ENCODE results near the gene STEAP3. TPM values are rescaled to one million over a fixed set of nuclear protein-coding genes. Genes with fewer than 3 reads are reported as not detected.
"Not testable (repeated sequence)": the region's sequence is repeated elsewhere in the genome, so short reads cannot be mapped to it uniquely, and the experiment has no call there.

The STEAP3 gene
- total RNA-seq, 2 donors from 2014 or later: 0.17 TPM; not detected in 1

DNA sequence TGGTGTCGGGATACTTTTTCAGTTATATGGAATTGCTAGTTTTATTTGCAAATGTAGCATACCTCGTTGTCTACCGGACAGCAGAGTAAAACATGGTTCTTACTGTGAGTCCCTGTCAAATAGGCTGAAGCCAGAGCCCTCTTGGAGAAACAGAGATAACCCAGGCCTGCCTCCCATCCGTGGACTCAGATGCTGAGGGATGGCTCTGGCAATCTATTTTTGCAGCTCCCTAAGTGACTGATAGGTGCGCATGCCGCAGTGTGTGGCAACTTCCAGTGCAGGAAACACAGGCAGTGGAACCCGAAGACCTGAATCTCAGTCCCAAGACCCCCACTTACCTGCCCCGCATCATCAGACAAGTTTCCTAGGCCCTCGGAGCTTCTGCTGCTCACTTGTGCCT, 33.6 kb downstream of the STEAP3 start:
- DNase-seq (no peak), ATAC-seq (replicated peaks in 1 of 2) (no peak)
- H3K27me3 Mint-ChIP-seq (ENCODE audit: low read depth): no peaks in the 10 kb centered on the region
- no peak overlapping the region for H3K4me3 Mint-ChIP-seq
- no peaks in the 10 kb centered on the region for H3K36me3 Mint-ChIP-seq (ENCODE audit: insufficient read depth in 2 of 2)
- H3K9me3 Mint-ChIP-seq: no peaks in the 10 kb centered on the region
- no peak overlapping the region for H3K27ac Mint-ChIP-seq
- no peaks in the 10 kb centered on the region for H3K4me1 Mint-ChIP-seq (ENCODE audit: low read depth)

DNA sequence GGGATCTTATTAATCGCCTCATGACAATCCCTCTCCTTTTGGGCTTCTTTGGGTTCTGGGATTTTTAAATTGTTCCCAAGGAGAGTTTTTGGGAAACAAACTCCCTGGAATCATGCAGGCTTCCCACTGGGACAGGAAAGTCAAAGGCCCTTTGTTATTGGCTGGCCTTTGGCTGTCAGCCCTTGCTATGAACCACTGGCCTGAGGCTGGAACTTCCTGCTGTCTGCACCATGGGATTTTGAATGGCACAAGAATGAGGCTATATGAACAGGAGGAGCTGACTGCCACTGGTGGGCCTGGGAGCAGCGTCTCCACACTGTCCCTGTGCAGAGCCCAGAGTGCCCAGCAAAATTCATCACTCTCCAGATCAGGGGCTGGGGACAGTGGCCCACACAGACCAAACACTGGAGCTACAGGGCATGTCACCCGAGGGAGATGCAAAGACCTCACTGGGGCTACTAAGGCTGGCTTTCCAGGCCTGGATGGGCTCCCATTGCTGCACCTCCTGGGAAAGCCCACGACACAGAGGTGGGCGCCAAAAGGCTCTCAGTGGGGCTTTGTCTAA, 35.7 kb downstream of the STEAP3 start:
- no peaks in the 10 kb centered on the region for H3K36me3 Mint-ChIP-seq (ENCODE audit: insufficient read depth in 2 of 2)
- no peaks in the 10 kb centered on the region for H3K9me3 Mint-ChIP-seq
- H3K27ac Mint-ChIP-seq: no peak overlapping the region
- no peak for DNase-seq
- no peak overlapping the region for H3K4me3 Mint-ChIP-seq
- no peaks in the 10 kb centered on the region for H3K27me3 Mint-ChIP-seq (ENCODE audit: low read depth)
- H3K4me1 Mint-ChIP-seq (ENCODE audit: low read depth): no peaks in the 10 kb centered on the region
- ATAC-seq (replicated peaks in 1 of 2): no peak

DNA sequence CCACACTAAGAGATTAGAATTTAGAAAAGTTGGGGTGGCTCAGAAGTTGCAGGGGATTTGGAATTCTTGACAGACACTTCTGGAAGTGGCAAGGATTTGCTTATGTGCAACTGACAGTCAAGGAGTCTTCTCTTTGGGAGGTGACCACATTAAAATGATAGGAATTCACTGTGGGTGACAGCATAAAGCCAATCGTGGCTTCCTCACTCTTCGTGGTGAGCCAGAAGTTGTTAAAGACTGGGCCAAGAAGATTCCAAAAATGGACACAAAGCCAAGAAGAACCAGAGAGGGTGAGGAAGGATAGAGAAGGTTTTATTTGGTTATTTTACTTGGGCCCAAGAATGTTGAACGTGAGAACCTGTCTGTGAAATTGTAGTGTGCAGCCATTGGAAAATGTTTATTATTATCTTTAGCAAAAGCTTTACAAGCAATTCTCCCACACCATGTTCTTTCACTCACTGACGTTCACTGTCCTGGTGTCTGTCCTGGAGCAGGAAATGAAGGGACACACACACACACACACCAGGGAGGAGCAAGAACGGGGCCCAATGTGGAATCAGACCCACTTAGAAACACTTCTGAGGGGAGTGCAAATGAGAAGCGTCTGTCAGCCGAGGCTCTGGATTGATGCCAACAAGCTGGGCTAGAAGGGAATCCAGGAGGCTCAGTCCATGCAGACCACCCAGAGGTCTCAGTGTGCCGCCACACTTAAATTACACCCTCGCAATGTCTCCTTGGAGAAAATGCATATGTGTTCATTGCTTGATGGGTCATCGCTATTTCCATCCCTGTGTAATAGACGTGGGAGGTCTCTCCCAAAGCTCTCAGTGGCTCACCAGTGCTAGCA, 37.2 kb downstream of the STEAP3 start:
- H3K9me3 Mint-ChIP-seq: no peaks in the 10 kb centered on the region
- H3K4me1 Mint-ChIP-seq (ENCODE audit: low read depth): no peaks in the 10 kb centered on the region
- ATAC-seq (replicated peaks in 1 of 2): no peak
- DNase-seq: no peak
- H3K27ac Mint-ChIP-seq: no peak overlapping the region
- no peaks in the 10 kb centered on the region for H3K36me3 Mint-ChIP-seq (ENCODE audit: insufficient read depth in 2 of 2)
- no peaks in the 10 kb centered on the region for H3K27me3 Mint-ChIP-seq (ENCODE audit: low read depth)
- H3K4me3 Mint-ChIP-seq: no peak overlapping the region

DNA sequence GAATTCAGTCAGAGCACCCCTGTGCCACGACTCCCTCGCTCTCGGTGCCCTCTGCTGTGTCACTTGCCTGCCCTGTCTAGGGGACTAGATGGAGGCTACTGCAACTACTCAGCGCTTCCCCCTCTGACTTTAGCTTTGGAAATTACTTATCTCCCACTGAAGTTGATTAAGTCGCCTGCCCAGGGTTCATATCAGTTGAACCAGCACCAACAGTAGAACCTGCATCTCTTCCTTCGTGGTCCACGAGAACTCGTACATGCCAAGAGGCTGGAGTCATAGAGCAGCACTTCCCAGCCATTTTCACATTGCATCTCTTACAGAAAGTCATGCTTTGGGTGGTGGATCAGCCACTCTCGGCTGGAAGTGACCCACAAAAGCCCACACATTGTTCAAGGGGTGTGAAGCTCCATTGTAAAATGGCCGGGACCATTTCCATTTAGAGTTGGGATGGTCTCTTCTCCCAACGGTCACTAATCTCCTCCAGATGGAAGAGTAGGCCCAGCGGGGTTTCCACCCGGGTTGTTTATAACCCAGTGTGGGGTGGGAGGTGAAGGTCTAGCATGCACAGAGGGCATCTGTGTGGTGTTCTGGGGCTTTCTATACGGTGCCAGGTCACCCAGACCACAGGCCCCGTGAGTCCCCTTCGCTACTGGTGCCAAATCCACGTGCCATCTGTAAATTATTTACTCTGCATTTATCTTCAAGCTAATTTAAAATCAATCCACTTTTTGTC, 38.0 kb downstream of the STEAP3 start:
- no peak overlapping the region for H3K4me3 Mint-ChIP-seq
- H3K4me1 Mint-ChIP-seq (ENCODE audit: low read depth): no peaks in the 10 kb centered on the region
- H3K27me3 Mint-ChIP-seq (ENCODE audit: low read depth): no peaks in the 10 kb centered on the region
- no peaks in the 10 kb centered on the region for H3K36me3 Mint-ChIP-seq (ENCODE audit: insufficient read depth in 2 of 2)
- DNase-seq (no peak), ATAC-seq (replicated peaks in 1 of 2) (no peak)
- no peak overlapping the region for H3K27ac Mint-ChIP-seq
- no peaks in the 10 kb centered on the region for H3K9me3 Mint-ChIP-seq

DNA sequence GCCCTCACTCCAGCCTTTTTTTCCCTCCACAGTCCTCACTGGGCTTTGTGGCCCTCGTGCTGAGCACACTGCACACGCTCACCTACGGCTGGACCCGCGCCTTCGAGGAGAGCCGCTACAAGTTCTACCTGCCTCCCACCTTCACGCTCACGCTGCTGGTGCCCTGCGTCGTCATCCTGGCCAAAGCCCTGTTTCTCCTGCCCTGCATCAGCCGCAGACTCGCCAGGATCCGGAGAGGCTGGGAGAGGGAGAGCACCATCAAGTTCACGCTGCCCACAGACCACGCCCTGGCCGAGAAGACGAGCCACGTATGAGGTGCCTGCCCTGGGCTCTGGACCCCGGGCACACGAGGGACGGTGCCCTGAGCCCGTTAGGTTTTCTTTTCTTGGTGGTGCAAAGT, 39.4 kb downstream of the STEAP3 start:
- Mint-ChIP-seq H3K4me3 (no peak overlapping the region), H3K27me3 (ENCODE audit: low read depth) (no peaks in the 10 kb centered on the region), H3K27ac (no peak overlapping the region), H3K4me1 (ENCODE audit: low read depth) (no peaks in the 10 kb centered on the region), H3K36me3 (ENCODE audit: insufficient read depth in 2 of 2) (no peaks in the 10 kb centered on the region), H3K9me3 (no peaks in the 10 kb centered on the region)
- ATAC-seq (replicated peaks in 1 of 2) (no peak), DNase-seq (no peak)

DNA sequence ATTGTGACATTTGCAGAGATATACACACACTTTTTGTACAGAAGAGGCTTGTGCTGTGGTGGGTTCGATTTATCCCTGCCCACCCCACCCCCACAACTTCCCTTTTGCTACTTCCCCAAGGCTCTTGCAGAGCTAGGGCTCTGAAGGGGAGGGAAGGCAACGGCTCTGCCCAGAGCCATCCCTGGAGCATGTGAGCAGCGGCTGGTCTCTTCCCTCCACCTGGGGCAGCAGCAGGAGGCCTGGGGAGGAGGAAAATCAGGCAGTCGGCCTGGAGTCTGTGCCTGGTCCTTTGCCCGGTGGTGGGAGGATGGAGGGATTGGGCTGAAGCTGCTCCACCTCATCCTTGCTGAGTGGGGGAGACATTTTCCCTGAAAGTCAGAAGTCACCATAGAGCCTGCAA, 40.0 kb downstream of the STEAP3 start:
- H3K36me3 Mint-ChIP-seq (ENCODE audit: insufficient read depth in 2 of 2): no peaks in the 10 kb centered on the region
- no peak for ATAC-seq (replicated peaks in 1 of 2)
- no peaks in the 10 kb centered on the region for H3K27me3 Mint-ChIP-seq (ENCODE audit: low read depth)
- no peak overlapping the region for H3K27ac Mint-ChIP-seq
- DNase-seq: no peak
- no peaks in the 10 kb centered on the region for H3K4me1 Mint-ChIP-seq (ENCODE audit: low read depth)
- H3K4me3 Mint-ChIP-seq: no peak overlapping the region
- no peaks in the 10 kb centered on the region for H3K9me3 Mint-ChIP-seq

DNA sequence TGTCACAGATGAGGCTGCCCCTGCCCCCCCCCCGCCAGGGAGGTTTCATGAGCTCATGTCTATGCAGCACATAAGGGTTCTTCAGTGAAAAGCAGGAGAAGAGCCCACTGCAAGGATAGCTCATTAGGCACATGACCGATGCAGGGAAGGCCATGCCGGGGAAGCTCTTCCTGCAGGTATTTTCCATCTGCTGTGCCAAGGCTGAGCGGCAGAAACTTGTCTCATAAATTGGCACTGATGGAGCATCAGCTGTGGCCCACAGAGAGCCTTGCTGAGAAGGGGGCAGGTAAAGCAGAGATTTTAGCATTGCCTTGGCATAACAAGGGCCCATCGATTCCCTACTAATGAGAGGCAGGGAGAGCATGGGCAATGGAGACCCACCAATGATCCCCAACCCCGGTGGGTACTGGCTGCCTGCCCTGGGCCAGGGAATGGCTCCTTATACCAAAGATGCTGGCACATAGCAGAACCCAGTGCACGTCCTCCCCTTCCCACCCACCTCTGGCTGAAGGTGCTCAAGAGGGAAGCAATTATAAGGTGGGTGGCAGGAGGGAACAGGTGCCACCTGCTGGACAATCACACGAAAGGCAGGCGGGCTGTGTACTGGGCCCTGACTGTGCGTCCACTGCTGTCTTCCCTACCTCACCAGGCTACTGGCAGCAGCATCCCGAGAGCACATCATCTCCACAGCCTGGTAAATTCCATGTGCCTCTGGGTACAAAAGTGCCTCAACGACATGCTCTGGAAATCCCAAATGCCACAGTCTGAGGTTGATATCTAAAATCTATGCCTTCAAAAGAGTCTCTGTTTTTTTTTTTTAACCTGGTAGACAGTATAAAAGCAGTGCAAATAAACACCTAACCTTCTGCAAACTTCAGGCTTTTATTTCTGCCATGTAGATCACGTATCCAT, 41.4 kb downstream of the STEAP3 start:
- no peak overlapping the region for H3K27ac Mint-ChIP-seq
- ATAC-seq (replicated peaks in 1 of 2) (peak; percentile 55 to 72), DNase-seq (peak; percentile 32 to 41)
- no peaks in the 10 kb centered on the region for H3K36me3 Mint-ChIP-seq (ENCODE audit: insufficient read depth in 2 of 2)
- H3K27me3 Mint-ChIP-seq (ENCODE audit: low read depth): no peaks in the 10 kb centered on the region
- no peaks in the 10 kb centered on the region for H3K9me3 Mint-ChIP-seq
- H3K4me3 Mint-ChIP-seq: no peak overlapping the region
- no peaks in the 10 kb centered on the region for H3K4me1 Mint-ChIP-seq (ENCODE audit: low read depth)

DNA sequence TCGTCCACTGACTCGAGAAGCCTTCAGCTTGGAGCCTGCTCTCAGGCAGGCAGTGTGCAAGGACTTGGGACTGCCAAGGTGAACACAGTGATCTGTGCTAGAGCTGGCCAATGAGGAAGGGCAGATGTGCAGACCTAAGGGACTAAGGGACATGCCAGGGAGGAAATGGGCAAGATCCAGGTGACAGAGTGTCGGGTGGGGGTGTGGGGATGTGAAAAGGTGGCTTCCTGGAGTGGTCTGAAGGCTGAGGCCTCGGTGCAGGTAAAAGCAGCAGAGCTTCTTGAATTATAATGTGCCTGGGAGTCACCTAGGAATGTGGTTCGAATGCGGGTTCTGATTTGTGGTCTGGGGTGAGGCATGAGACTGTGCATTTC, 42.0 kb downstream of the STEAP3 start:
- H3K9me3 Mint-ChIP-seq: peaks cover 0 to 1% of the 10 kb centered on the region in 2 donors
- no peaks in the 10 kb centered on the region for H3K36me3 Mint-ChIP-seq (ENCODE audit: insufficient read depth in 2 of 2)
- no peak for DNase-seq
- H3K27ac Mint-ChIP-seq: no peak overlapping the region
- no peak overlapping the region for H3K4me3 Mint-ChIP-seq
- no peaks in the 10 kb centered on the region for H3K4me1 Mint-ChIP-seq (ENCODE audit: low read depth)
- no peaks in the 10 kb centered on the region for H3K27me3 Mint-ChIP-seq (ENCODE audit: low read depth)
- no peak for ATAC-seq (replicated peaks in 1 of 2)

DNA sequence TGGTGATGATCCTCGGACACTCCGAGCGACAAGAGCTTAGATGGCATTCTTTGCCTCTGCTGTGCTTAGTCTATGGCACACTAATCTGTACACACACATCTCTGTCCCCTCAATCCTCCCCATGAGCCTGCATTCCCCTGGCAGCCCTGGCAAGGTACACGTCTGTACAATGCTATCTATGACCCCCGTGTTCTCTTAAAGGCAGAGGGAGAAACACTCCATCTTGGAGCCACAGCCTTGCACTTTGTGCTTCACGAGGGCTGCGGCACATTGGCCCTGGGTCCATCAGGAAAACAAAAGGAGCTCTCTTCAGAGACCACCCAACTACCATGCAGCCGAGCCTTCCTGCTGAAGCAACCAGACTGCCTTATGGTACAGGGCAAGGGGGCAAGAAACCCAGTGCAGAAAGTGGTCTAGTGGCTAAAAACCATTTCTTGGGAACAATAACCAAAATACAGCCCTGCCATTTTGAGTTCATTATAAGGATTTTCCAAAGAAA, 42.5 kb downstream of the STEAP3 start:
- H3K9me3 Mint-ChIP-seq: peaks cover 0 to 2% of the 10 kb centered on the region in 2 donors
- H3K27me3 Mint-ChIP-seq (ENCODE audit: low read depth): no peaks in the 10 kb centered on the region
- H3K36me3 Mint-ChIP-seq (ENCODE audit: insufficient read depth in 2 of 2): no peaks in the 10 kb centered on the region
- ATAC-seq (replicated peaks in 1 of 2): no peak
- no peak overlapping the region for H3K4me3 Mint-ChIP-seq
- H3K4me1 Mint-ChIP-seq (ENCODE audit: low read depth): no peaks in the 10 kb centered on the region
- no peak for DNase-seq
- H3K27ac Mint-ChIP-seq: no peak overlapping the region

DNA sequence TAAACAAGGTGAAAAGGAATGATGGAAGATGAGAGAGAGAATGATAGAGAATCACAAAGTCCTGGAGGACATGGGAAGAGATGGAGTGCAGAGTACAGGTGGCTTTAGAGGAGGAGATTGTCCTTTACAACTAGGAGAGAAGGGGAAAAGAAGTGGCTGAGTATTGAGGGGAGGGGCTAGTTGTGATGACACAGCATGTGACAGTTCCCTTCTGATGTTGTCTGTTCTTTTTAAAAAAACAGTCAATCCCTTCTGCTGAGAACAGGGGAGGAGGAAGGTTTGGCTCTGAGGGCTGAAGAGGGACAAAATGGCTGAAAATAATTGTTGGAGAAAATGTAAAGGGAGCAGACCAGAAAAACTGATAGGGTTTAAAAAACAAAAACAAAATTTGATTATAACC, 44.0 kb downstream of the STEAP3 start:
- Mint-ChIP-seq H3K4me1 (ENCODE audit: low read depth) (no peaks in the 10 kb centered on the region), H3K36me3 (ENCODE audit: insufficient read depth in 2 of 2) (peaks cover 0 to 2% of the 10 kb centered on the region in 2 donors), H3K27ac (no peak overlapping the region), H3K27me3 (ENCODE audit: low read depth) (no peaks in the 10 kb centered on the region), H3K4me3 (no peak overlapping the region), H3K9me3 (peaks cover 0 to 2% of the 10 kb centered on the region in 2 donors)
- DNase-seq (no peak), ATAC-seq (replicated peaks in 1 of 2) (no peak)

DNA sequence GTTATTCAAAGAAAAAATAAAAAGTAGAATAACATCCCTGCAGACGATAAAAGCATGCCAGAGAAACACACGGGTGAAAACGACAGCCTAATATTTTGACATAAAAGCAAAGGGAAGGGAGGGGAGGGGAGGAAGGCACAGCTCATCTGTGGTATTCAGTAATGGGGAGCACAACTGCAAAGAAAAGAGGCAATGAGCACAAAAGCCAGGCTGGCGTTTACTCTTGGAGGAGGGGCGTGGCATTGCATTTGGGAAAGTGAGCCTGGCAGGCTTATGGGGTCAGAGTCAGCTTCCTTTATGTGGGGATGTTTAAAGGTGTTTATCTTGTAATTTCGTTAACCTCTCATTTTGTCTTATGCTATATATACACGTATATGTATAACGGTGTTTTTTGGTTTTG, 53.2 kb downstream of the STEAP3 start:
- ATAC-seq (replicated peaks in 1 of 2) (no peak), DNase-seq (no peak)
- H3K4me3 Mint-ChIP-seq: no peak overlapping the region
- no peaks in the 10 kb centered on the region for H3K9me3 Mint-ChIP-seq
- H3K27me3 Mint-ChIP-seq (ENCODE audit: low read depth): no peaks in the 10 kb centered on the region
- no peaks in the 10 kb centered on the region for H3K4me1 Mint-ChIP-seq (ENCODE audit: low read depth)
- H3K27ac Mint-ChIP-seq: no peak overlapping the region
- H3K36me3 Mint-ChIP-seq (ENCODE audit: insufficient read depth in 2 of 2): peaks cover 0 to 3% of the 10 kb centered on the region in 2 donors

DNA sequence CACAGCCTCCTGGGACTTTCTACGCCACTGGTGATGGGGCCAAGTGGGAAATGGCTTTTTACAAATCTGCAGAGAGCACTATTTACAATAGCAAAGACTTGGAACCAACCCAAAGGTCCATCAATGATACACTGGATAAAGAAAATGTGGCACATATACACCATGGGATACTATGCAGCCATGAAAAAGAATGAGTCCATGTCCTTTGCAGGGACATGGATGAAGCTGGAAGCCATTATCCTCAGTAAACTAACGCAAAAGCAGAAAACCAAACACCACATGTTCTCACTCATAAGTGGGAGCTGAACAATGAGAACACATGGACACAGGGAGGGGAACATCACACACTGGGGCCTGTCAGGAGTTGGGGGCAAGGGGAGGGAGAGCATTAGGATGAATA, 54.8 kb downstream of the STEAP3 start:
- not testable (repeated sequence) for H3K36me3 Mint-ChIP-seq (ENCODE audit: insufficient read depth in 2 of 2); H3K4me3 Mint-ChIP-seq; H3K27me3 Mint-ChIP-seq (ENCODE audit: low read depth); H3K4me1 Mint-ChIP-seq (ENCODE audit: low read depth); ATAC-seq (replicated peaks in 1 of 2); H3K27ac Mint-ChIP-seq; DNase-seq; H3K9me3 Mint-ChIP-seq

Data from activated T-cell treated with anti-CD3 and anti-CD28 coated beads, Interleukin-2, amount 50 U/mL, for 72 hours (primary cell).